Measurements from ENCODE around the gene ADGRG3.

ADGRG3 gene

DNA sequence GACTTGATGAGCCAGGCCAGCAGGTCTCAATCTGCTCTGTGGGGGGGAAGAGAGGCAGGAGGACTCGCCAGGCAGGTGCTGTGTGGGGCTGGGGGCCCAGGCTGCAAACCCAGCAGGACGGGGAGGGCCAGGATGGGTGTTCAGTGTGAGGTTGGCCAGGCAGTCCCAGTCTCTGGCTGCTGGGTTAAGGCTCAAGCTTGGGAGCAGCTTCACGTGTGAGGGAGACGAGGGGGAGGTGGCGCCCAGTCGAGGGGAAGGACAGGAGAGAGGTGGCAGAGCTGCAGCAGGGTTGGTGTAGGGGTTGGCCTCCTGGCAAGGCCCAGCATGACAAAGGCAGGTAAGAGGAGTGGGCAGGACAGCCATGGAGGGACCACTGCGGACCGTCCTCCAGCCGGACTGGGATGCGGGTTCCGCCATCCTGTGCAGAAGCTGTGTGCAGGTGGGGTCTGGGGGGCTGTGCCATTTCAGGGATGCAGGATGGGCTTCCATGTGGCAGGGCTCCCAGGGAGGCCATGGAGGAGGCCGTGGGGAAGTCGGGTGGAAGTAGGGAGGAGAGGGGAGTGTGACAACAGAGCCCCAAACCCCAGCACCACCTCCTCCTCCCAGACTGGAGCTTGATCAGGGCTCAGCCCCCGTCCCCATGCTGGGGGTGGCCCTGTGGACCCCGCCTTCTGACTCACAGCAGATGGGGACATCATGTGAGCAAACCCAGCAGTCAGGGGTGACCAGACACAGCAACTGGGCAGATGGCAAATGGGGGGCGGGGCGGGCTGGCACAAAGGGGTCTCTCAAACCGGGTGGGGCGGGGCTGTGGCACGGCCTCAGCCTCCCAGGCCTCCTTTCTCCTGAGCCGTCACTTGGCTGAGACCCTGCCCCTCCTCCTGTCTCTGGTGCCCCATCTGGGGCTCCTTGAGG is 36.9 kb upstream of the ADGRG3 start:
- DNase-seq (ENCODE audit: low read depth) = no peak

- DNase-seq (ENCODE audit: low read depth) = no peak
These were observed 35.5 kb upstream of the ADGRG3 start for GRCh38 chr16:57632568-57632967.

DNA sequence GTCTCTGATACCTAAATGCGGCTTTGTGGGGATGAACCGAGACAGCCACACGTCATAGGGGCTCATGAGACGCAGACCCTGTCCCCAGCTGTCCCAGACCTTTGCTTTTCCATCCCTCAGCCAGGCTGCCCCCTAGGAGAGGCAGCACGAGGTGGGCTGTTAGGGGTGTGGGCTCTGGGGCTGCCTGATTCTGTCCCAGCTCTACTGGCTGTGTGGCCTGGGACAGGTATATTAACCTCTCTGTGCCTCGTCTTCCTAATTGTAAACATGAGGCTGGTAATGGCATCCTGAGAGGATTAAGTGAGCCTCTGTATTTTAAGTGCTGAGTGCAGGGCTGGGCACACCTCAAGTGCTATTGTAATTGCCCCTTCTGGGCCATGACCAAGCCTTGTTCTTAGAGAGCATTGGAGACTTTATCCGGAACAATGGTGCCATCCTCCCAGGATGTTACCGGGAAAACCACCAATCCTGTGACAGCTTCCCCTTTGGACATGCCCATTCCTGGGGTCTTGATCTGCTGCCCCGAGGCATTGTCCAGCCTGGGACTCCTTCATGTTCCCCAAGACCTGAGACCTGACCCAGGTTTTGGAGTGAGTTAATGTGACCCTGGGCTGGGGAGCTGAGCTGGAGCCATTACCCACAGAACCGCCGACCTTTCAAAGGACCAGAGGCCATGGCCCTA is 34.6 kb upstream of the ADGRG3 start:
- no peak for DNase-seq (ENCODE audit: low read depth)

DNA sequence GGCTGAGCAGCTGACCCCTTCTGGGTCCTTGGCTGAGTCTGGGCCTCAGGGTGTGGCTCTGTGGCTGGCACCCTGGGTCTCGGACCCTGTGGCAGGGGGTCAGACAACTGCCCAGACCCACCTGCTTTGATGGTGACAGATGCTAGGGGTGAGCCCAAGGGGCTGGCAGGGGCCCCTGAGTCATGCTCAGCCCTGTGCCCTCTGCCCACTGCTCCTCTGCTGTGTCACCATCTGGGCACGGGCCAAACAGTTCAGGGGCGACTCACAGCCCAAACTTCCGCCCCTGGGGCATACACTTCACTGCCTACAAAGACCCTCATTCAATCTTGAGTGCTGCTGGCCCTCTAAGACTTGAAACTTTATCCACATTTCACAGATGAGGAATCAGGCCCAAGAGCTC is 33.9 kb upstream of the ADGRG3 start:
- DNase-seq (ENCODE audit: low read depth) = no peak

DNA sequence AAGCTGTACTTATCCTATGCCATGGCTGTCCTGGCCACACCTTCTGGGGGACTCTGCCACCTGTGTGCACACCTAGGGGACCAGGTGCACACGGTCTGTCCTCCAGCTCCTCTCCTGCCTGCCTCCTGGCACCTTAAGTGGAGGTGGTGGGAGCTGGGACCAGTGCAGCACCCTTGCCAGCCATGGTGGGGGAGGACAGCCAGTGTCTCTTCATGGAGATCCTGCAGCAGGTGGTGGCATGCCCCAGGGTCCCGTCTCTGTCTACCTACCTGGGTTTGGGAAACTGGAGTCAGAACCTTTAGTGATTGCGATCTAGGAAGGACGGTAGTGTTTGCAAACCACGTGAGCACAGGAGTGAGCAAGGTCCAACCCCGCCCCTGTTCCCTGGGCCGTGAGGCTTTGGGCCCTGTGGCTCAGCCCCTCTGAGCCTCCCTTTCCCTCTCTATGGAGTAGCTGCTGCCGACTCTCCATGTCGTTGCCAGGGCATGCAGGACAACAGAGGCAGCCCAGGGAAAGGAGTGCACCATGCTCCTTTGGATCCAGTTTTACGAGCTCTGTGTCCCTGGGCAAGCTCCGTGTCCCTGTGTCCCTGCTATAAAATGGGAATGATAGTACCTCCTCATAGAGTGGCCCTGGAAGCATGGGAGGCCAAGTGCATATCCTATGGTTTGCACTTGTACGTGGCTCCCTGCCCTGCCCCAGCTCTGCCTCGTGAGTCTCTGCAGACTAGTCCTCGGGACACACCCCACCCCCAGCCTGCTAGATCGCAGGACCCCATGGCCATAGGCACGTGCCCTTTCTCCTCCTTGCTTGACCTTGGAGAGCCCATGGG is 32.6 kb upstream of the ADGRG3 start:
- DNase-seq (ENCODE audit: low read depth) = no peak

- no peak for DNase-seq (ENCODE audit: low read depth)
These were observed 31.9 kb upstream of the ADGRG3 start for GRCh38 chr16:57636184-57636583.

GRCh38 chr16:57637020-57637419 is 31.1 kb upstream of the ADGRG3 start:
- DNase-seq (ENCODE audit: low read depth) = no peak

- DNase-seq (ENCODE audit: low read depth) = no peak
These were observed 30.7 kb upstream of the ADGRG3 start for GRCh38 chr16:57637424-57637823.

- no peak for DNase-seq (ENCODE audit: low read depth)
These were observed 30.1 kb upstream of the ADGRG3 start for GRCh38 chr16:57637965-57638364.

GRCh38 chr16:57638381-57638780 is 29.7 kb upstream of the ADGRG3 start:
- DNase-seq (ENCODE audit: low read depth) = no peak

DNA sequence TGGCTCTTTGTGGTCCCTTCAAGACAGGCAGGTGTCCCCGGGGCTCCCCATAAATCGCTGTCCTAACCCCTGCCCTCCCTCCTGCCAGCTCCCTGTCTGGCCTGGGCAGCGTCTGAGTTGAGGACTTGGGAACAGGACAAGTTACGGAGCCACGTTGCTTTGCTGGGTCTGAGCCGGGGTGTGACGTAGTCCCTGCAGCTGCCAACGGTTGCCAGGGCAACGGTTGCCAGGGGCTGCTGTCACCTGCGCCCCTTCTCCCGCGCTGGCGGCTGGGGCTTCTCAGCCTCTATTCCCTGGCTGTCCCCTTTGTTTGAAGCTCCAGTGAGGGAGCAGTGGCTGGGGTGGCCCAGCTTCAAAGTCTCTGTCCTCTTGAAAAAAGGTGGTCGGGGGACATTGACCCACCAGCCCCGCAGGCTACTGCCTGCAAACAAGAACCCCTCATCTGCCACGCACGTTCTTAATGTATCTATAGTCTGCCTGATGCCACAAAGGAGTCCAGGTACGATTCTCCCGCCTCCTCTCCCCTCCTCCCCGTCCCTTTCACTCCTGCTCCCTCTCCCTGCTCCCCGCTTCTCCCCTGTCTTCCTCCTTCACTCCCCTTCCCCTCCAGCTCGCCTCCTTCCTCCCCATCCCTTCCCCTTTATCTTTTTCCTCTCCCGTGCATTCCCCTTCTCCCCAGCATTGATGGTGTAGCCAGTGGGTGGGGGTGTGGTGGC is 28.8 kb upstream of the ADGRG3 start:
- DNase-seq (ENCODE audit: low read depth) = no peak

DNA sequence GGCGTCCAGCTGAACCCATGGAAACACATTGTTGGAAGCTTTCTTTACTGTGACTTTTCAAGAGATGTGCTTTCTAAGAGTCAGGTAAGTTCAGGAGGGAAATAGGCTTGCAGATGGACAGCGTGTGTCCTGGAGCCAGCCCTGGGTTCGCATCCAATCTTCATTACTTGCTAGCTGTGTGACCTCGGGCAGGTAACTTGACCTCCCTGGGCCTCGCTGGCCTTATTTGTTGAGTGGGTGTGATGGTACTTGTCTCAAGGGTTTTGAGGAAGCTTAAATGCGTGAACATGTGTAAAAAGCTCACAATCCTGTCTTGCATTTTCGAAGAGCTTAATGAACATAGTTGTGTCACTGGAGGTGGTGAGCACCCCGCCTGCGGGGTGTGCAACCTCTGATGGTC is 27.9 kb upstream of the ADGRG3 start:
- no peak for DNase-seq (ENCODE audit: low read depth)

DNA sequence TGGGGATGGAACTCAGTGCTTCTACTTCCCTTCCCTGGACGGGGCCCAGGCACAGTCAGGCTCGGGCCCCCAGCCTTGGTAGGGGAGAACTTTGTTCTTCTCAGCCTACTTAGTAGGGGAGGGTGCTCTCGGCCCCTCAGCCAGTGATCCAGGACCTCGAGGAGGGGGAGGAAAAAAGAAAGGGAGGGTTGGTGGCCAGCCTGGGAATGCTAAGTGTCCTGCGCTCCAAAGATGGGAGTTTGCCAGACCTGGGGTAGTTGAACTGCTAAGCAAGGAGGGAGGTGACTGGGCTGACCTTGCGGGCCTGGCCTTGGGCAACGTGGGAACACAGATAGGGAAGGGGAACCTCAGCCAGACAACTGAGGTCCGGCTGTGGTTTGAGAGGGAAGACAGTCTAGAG is 27.5 kb upstream of the ADGRG3 start:
- DNase-seq (ENCODE audit: low read depth) = no peak

DNA sequence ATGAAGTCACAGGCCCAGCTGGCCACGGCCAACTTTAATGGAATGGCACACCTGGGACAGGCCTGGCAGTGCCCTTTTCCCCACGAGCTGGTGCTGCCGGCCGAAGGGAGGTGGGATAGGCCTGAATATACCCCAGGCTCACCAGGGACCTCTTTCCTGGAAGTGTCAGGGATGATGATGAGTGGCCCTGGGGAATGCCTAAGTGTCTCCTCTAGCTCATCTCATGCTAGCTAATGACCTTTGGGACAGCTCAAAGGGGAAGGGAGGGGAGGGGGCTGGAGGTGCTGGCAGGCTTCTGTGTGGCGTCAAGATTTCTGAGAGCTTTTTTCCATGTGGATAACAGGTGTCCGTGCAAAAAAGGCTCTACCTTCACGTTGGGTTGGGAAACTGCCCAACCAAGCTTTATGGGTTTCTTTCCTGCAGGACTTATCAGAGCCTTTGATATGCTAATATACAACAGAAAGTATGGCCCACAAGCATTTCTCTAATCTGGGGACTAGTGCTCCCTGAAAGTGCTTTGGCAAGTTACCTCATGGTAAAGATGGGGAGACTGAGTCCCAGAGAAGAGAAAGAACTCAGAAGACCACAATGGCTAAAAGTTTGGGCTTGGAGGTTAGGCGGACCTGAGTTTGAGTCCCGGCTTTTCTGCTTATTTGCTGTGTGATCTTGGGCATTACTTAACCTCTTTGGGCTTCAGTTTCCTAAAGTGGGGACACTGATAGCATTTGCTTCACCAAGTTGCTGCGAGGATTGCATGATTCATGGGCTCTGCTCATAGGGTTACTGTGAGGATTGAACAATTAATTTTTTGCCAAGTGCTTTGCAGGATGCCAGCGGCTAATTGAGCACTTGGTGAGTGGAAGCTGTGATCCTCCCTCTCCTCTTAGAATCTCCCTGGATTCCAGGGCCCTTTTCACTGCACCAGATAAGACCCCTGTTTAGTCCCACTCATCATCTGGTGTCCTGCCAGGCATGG is 25.7 kb upstream of the ADGRG3 start:
- DNase-seq (ENCODE audit: low read depth) = no peak

GRCh38 chr16:57643147-57643874 is 24.8 kb upstream of the ADGRG3 start:
- no peak for DNase-seq (ENCODE audit: low read depth)

- DNase-seq (ENCODE audit: low read depth) = no peak
These were observed 24.2 kb upstream of the ADGRG3 start for GRCh38 chr16:57643910-57644309.

DNA sequence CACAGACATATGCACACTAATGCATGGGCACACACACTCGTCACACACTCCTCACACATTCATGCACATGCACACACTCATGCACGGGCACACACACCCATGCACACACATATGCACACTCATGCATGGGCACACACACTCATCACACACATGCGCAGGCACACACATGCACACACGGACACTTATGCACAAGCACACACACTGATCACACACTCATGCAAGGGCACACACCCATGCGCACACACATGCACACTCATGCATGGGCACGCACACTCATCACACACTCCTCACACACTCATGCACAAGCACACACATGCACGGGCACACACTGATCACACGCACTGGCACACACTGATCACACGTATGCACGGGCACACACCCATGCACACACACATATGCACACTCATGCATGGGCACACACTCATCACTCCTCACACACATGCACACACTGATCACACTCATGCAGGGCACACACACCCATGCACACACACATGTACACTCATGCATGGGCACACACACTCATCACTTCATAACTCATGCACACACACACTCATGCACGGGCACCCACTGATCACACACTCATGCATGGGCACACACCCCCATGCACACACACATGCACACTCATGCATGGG is 23.6 kb upstream of the ADGRG3 start:
- no peak for DNase-seq (ENCODE audit: low read depth)

DNA sequence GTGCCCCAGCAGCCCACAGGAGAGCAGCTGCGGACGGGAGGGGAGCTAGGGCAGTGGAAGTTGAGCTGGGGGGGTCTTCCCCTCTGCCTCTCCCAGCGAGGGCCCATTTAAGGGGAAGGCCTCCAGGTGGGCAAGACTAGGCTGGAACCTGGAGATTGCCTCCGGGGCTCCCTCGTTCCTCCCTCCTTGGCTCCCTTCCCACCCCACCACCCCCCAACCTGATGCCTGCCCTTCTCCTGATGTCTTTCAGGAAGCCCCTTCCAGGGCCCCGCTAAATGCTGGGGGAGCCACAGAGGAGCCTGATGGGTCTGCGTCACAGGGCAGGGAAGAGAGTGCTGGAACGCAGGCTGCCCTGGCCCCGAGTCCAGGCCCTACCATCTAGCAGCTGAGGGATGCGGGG is 22.9 kb upstream of the ADGRG3 start:
- no peak for DNase-seq (ENCODE audit: low read depth)

- peak; percentile 36 for DNase-seq (ENCODE audit: low read depth)
These were observed 22.3 kb upstream of the ADGRG3 start for GRCh38 chr16:57645691-57646387.

Data from stromal cell of bone marrow (primary cell).